ENCODE data around the gene CAPN7. TPM values are rescaled to one million over a fixed set of nuclear protein-coding genes. Genes with fewer than 3 reads are reported as not detected.
"Not testable (repeated sequence)": the region's sequence is repeated elsewhere in the genome, so short reads cannot be mapped to it uniquely, and the experiment has no call there.

CAPN7 gene
- polyA plus RNA-seq, 2 donors = 11.2 to 11.9 TPM

- Histone ChIP-seq H3K4me1 (ENCODE audit: control insufficient read depth in 2 of 2, insufficient read depth in 2 of 2, low read length in 1 of 2) (no peaks in the 10 kb centered on the region), H3K4me3 (ENCODE audit: low read depth in 1 of 2, low read length in 2 of 2) (no peak overlapping the region), H3K27ac (ENCODE audit: low read depth in 2 of 2, low read length in 1 of 2) (no peak overlapping the region), H3K36me3 (ENCODE audit: control insufficient read depth in 2 of 2, insufficient read depth in 2 of 2, low read length in 1 of 2) (no peaks in the 10 kb centered on the region), H3K9me3 (ENCODE audit: control insufficient read depth in 2 of 2, insufficient read depth in 1 of 2, low read depth in 1 of 2, low read length in 1 of 2) (no peaks in the 10 kb centered on the region), H3K27me3 (ENCODE audit: control insufficient read depth in 1 of 2, insufficient read depth in 2 of 2, low read length in 2 of 2) (no peaks in the 10 kb centered on the region)
- WGBS, 2 donors = 38 to 45% methylated on average over 1 of the region's 1 CpG
These were observed 33.2 kb upstream of the CAPN7 start for GRCh38 chr3:15172806-15173205.

GRCh38 chr3:15174953-15175352 lies 31.1 kb upstream of the CAPN7 start:
- H3K4me1 ChIP-seq (ENCODE audit: control insufficient read depth in 2 of 2, insufficient read depth in 2 of 2, low read length in 1 of 2) = no peaks in the 10 kb centered on the region
- WGBS, 2 donors = 67 to 92% methylated on average over 8 of the region's 8 CpGs
- no peak overlapping the region for H3K27ac ChIP-seq (ENCODE audit: low read depth in 2 of 2, low read length in 1 of 2)
- no peaks in the 10 kb centered on the region for H3K9me3 ChIP-seq (ENCODE audit: control insufficient read depth in 2 of 2, insufficient read depth in 1 of 2, low read depth in 1 of 2, low read length in 1 of 2)
- H3K27me3 ChIP-seq (ENCODE audit: control insufficient read depth in 1 of 2, insufficient read depth in 2 of 2, low read length in 2 of 2) = no peaks in the 10 kb centered on the region
- no peaks in the 10 kb centered on the region for H3K36me3 ChIP-seq (ENCODE audit: control insufficient read depth in 2 of 2, insufficient read depth in 2 of 2, low read length in 1 of 2)
- H3K4me3 ChIP-seq (ENCODE audit: low read depth in 1 of 2, low read length in 2 of 2) = no peak overlapping the region

- Histone ChIP-seq H3K4me1 (ENCODE audit: control insufficient read depth in 2 of 2, insufficient read depth in 2 of 2, low read length in 1 of 2) (no peaks in the 10 kb centered on the region), H3K27ac (ENCODE audit: low read depth in 2 of 2, low read length in 1 of 2) (no peak overlapping the region), H3K36me3 (ENCODE audit: control insufficient read depth in 2 of 2, insufficient read depth in 2 of 2, low read length in 1 of 2) (no peaks in the 10 kb centered on the region), H3K9me3 (ENCODE audit: control insufficient read depth in 2 of 2, insufficient read depth in 1 of 2, low read depth in 1 of 2, low read length in 1 of 2) (no peaks in the 10 kb centered on the region), H3K27me3 (ENCODE audit: control insufficient read depth in 1 of 2, insufficient read depth in 2 of 2, low read length in 2 of 2) (no peaks in the 10 kb centered on the region), H3K4me3 (ENCODE audit: low read depth in 1 of 2, low read length in 2 of 2) (no peak overlapping the region)
- 95 to 97% methylated on average over 1 of the region's 1 CpG for WGBS, 2 donors
These were observed 30.4 kb upstream of the CAPN7 start for GRCh38 chr3:15175605-15176004.

- Histone ChIP-seq H3K27me3 (ENCODE audit: control insufficient read depth in 1 of 2, insufficient read depth in 2 of 2, low read length in 2 of 2) (no peaks in the 10 kb centered on the region), H3K4me1 (ENCODE audit: control insufficient read depth in 2 of 2, insufficient read depth in 2 of 2, low read length in 1 of 2) (no peaks in the 10 kb centered on the region), H3K4me3 (ENCODE audit: low read depth in 1 of 2, low read length in 2 of 2) (no peak overlapping the region), H3K27ac (ENCODE audit: low read depth in 2 of 2, low read length in 1 of 2) (no peak overlapping the region), H3K9me3 (ENCODE audit: control insufficient read depth in 2 of 2, insufficient read depth in 1 of 2, low read depth in 1 of 2, low read length in 1 of 2) (no peaks in the 10 kb centered on the region), H3K36me3 (ENCODE audit: control insufficient read depth in 2 of 2, insufficient read depth in 2 of 2, low read length in 1 of 2) (no peaks in the 10 kb centered on the region)
- 43 to 46% methylated on average over 6 of the region's 6 CpGs for whole genome bisulfite sequencing, 2 donors
These were observed 25.9 kb upstream of the CAPN7 start for GRCh38 chr3:15180042-15180611.

- Histone ChIP-seq H3K4me3 (ENCODE audit: low read depth in 1 of 2, low read length in 2 of 2) (no peak overlapping the region), H3K4me1 (ENCODE audit: control insufficient read depth in 2 of 2, insufficient read depth in 2 of 2, low read length in 1 of 2) (no peaks in the 10 kb centered on the region), H3K36me3 (ENCODE audit: control insufficient read depth in 2 of 2, insufficient read depth in 2 of 2, low read length in 1 of 2) (no peaks in the 10 kb centered on the region), H3K27me3 (ENCODE audit: control insufficient read depth in 1 of 2, insufficient read depth in 2 of 2, low read length in 2 of 2) (no peaks in the 10 kb centered on the region), H3K9me3 (ENCODE audit: control insufficient read depth in 2 of 2, insufficient read depth in 1 of 2, low read depth in 1 of 2, low read length in 1 of 2) (no peaks in the 10 kb centered on the region), H3K27ac (ENCODE audit: low read depth in 2 of 2, low read length in 1 of 2) (no peak overlapping the region)
- 83 to 84% methylated on average over 1 of the region's 1 CpG for WGBS, 2 donors
These were observed 24.5 kb upstream of the CAPN7 start for GRCh38 chr3:15181511-15181910.

GRCh38 chr3:15181963-15182362 lies 24.1 kb upstream of the CAPN7 start:
- no peaks in the 10 kb centered on the region for H3K4me1 ChIP-seq (ENCODE audit: control insufficient read depth in 2 of 2, insufficient read depth in 2 of 2, low read length in 1 of 2)
- no peak overlapping the region for H3K4me3 ChIP-seq (ENCODE audit: low read depth in 1 of 2, low read length in 2 of 2)
- no peaks in the 10 kb centered on the region for H3K9me3 ChIP-seq (ENCODE audit: control insufficient read depth in 2 of 2, insufficient read depth in 1 of 2, low read depth in 1 of 2, low read length in 1 of 2)
- 83 to 89% methylated on average over 1 of the region's 1 CpG for WGBS, 2 donors
- H3K27me3 ChIP-seq (ENCODE audit: control insufficient read depth in 1 of 2, insufficient read depth in 2 of 2, low read length in 2 of 2) = no peaks in the 10 kb centered on the region
- no peaks in the 10 kb centered on the region for H3K36me3 ChIP-seq (ENCODE audit: control insufficient read depth in 2 of 2, insufficient read depth in 2 of 2, low read length in 1 of 2)
- no peak overlapping the region for H3K27ac ChIP-seq (ENCODE audit: low read depth in 2 of 2, low read length in 1 of 2)

- 71 to 72% methylated on average over 2 of the region's 2 CpGs for WGBS, 2 donors
- no peak overlapping the region for H3K4me3 ChIP-seq (ENCODE audit: low read depth in 1 of 2, low read length in 2 of 2)
- no peaks in the 10 kb centered on the region for H3K9me3 ChIP-seq (ENCODE audit: control insufficient read depth in 2 of 2, insufficient read depth in 1 of 2, low read depth in 1 of 2, low read length in 1 of 2)
- H3K27me3 ChIP-seq (ENCODE audit: control insufficient read depth in 1 of 2, insufficient read depth in 2 of 2, low read length in 2 of 2) = no peaks in the 10 kb centered on the region
- no peaks in the 10 kb centered on the region for H3K4me1 ChIP-seq (ENCODE audit: control insufficient read depth in 2 of 2, insufficient read depth in 2 of 2, low read length in 1 of 2)
- H3K36me3 ChIP-seq (ENCODE audit: control insufficient read depth in 2 of 2, insufficient read depth in 2 of 2, low read length in 1 of 2) = no peaks in the 10 kb centered on the region
- no peak overlapping the region for H3K27ac ChIP-seq (ENCODE audit: low read depth in 2 of 2, low read length in 1 of 2)
These were observed 23.0 kb upstream of the CAPN7 start for GRCh38 chr3:15183011-15183410.

GRCh38 chr3:15185404-15185803 lies 20.6 kb upstream of the CAPN7 start:
- WGBS, 2 donors = 83% methylated on average over 2 of the region's 2 CpGs
- Histone ChIP-seq H3K36me3 (ENCODE audit: control insufficient read depth in 2 of 2, insufficient read depth in 2 of 2, low read length in 1 of 2) (no peaks in the 10 kb centered on the region), H3K9me3 (ENCODE audit: control insufficient read depth in 2 of 2, insufficient read depth in 1 of 2, low read depth in 1 of 2, low read length in 1 of 2) (no peaks in the 10 kb centered on the region), H3K27me3 (ENCODE audit: control insufficient read depth in 1 of 2, insufficient read depth in 2 of 2, low read length in 2 of 2) (no peaks in the 10 kb centered on the region), H3K27ac (ENCODE audit: low read depth in 2 of 2, low read length in 1 of 2) (no peak overlapping the region), H3K4me1 (ENCODE audit: control insufficient read depth in 2 of 2, insufficient read depth in 2 of 2, low read length in 1 of 2) (no peaks in the 10 kb centered on the region), H3K4me3 (ENCODE audit: low read depth in 1 of 2, low read length in 2 of 2) (no peak overlapping the region)

- H3K9me3 ChIP-seq (ENCODE audit: control insufficient read depth in 2 of 2, insufficient read depth in 1 of 2, low read depth in 1 of 2, low read length in 1 of 2) = no peaks in the 10 kb centered on the region
- WGBS, 2 donors = 83 to 86% methylated on average over 1 of the region's 1 CpG
- H3K4me1 ChIP-seq (ENCODE audit: control insufficient read depth in 2 of 2, insufficient read depth in 2 of 2, low read length in 1 of 2) = no peaks in the 10 kb centered on the region
- H3K27ac ChIP-seq (ENCODE audit: low read depth in 2 of 2, low read length in 1 of 2) = no peak overlapping the region
- no peak overlapping the region for H3K4me3 ChIP-seq (ENCODE audit: low read depth in 1 of 2, low read length in 2 of 2)
- no peaks in the 10 kb centered on the region for H3K27me3 ChIP-seq (ENCODE audit: control insufficient read depth in 1 of 2, insufficient read depth in 2 of 2, low read length in 2 of 2)
- H3K36me3 ChIP-seq (ENCODE audit: control insufficient read depth in 2 of 2, insufficient read depth in 2 of 2, low read length in 1 of 2) = no peaks in the 10 kb centered on the region
These were observed 20.0 kb upstream of the CAPN7 start for GRCh38 chr3:15186101-15186476.

GRCh38 chr3:15186477-15187164 lies 19.4 kb upstream of the CAPN7 start:
- H3K27ac ChIP-seq (ENCODE audit: low read depth in 2 of 2, low read length in 1 of 2); H3K36me3 ChIP-seq (ENCODE audit: control insufficient read depth in 2 of 2, insufficient read depth in 2 of 2, low read length in 1 of 2); H3K9me3 ChIP-seq (ENCODE audit: control insufficient read depth in 2 of 2, insufficient read depth in 1 of 2, low read depth in 1 of 2, low read length in 1 of 2); H3K4me3 ChIP-seq (ENCODE audit: low read depth in 1 of 2, low read length in 2 of 2); H3K27me3 ChIP-seq (ENCODE audit: control insufficient read depth in 1 of 2, insufficient read depth in 2 of 2, low read length in 2 of 2); H3K4me1 ChIP-seq (ENCODE audit: control insufficient read depth in 2 of 2, insufficient read depth in 2 of 2, low read length in 1 of 2): not testable (repeated sequence)
- WGBS, 2 donors = 93 to 95% methylated on average over 12 to 16 of the region's 33 CpGs

All from esophagus (tissue), 2 donors.